IMR-90 (cell line): Measurements from ENCODE around the gene SUGCT. TPM values are rescaled to one million over a fixed set of nuclear protein-coding genes. Genes with fewer than 3 reads are reported as not detected.

Source experiments
- ATAC-seq: fragments of 200-7000 bp; cut with Tn5 transposase; 2 replicates; pipeline ENCODE4 v1.9.1; 2020; ENCODE audit warnings: low read depth, mild to moderate bottlenecking, moderate library complexity
- BruUV-seq: library from RNA; stranded (reverse); fragments of 400-500 nt; replicated peaks from 2 replicates; lab custom pipeline; 2021; lab: Mats Ljungman, UMichigan
- CTCF ChIA-PET: fragments of 300-600 bp; formaldehyde crosslinking; extraction: SDS; loops from one replicate; lab custom pipeline; 2021; ENCODE audit warnings: antibody characterized with exemption; lab: Yijun Ruan, JAX
- POLR2A ChIA-PET: fragments of 300-600 bp; sonication (Branson Sonifier 250); formaldehyde crosslinking; loops from one replicate; lab custom pipeline; 2022; ENCODE audit warnings: antibody characterized with exemption; ENCODE audit not compliant: unreplicated experiment; lab: Charles Lee
- DNase-seq: peaks from one replicate; pipeline ENCODE4 v3.0.0; 2013
- H2AFZ ChIP-seq: replicated peaks from 2 replicates; pipeline ENCODE3; 2013; ENCODE audit warnings: low read length, mild to moderate bottlenecking; ENCODE audit not compliant: poor library complexity
- H2AK5ac ChIP-seq: 2 replicates; pipeline ENCODE4 v1.6.1; 2013; ENCODE audit warnings: low read depth, low read length, inconsistent platforms
- H2AK9ac ChIP-seq: replicated peaks from 2 replicates; pipeline ENCODE3; 2013; ENCODE audit warnings: mild to moderate bottlenecking, low read depth, low read length, moderate library complexity; ENCODE audit not compliant: poor library complexity
- H2BK120ac ChIP-seq: 2 replicates; pipeline ENCODE4 v1.6.1; 2013; ENCODE audit warnings: low read depth, low read length, inconsistent platforms
- H2BK15ac ChIP-seq: 3 replicates; pipeline ENCODE4 v1.6.1; 2013; ENCODE audit warnings: low read depth, low read length, inconsistent platforms
- H2BK20ac ChIP-seq: 2 replicates; pipeline ENCODE4 v1.6.1; 2013; ENCODE audit warnings: low read depth, mild to moderate bottlenecking, inconsistent platforms, low read length, moderate library complexity
- H2BK5ac ChIP-seq: 2 replicates; pipeline ENCODE4 v1.6.1; 2013; ENCODE audit warnings: mild to moderate bottlenecking, low read depth, low read length, inconsistent platforms; ENCODE audit not compliant: poor library complexity, severe bottlenecking
- H3K14ac ChIP-seq: replicated peaks from 2 replicates; pipeline ENCODE4 v1.6.1; 2013; ENCODE audit warnings: low read depth, low read length, inconsistent platforms
- H3K18ac ChIP-seq: 2 replicates; pipeline ENCODE4 v1.6.1; 2013; ENCODE audit warnings: low read depth, low read length, control low read depth
- H3K23ac ChIP-seq: 2 replicates; pipeline ENCODE4 v1.6.1; 2013; ENCODE audit warnings: low read depth, low read length, inconsistent platforms
- H3K27ac ChIP-seq: 2 replicates; pipeline ENCODE4 v1.5.1; 2013; ENCODE audit warnings: mild to moderate bottlenecking, control low read depth, low read length; ENCODE audit not compliant: insufficient read depth
- H3K27me3 ChIP-seq: 2 replicates; pipeline ENCODE4 v1.6.1; 2013; ENCODE audit warnings: low read length; ENCODE audit not compliant: control insufficient read depth, insufficient read depth
- H3K36me3 ChIP-seq: 2 replicates; pipeline ENCODE4 v1.6.1; 2013; ENCODE audit warnings: low read length, mixed read lengths; ENCODE audit not compliant: control insufficient read depth, insufficient read depth
- H3K4ac ChIP-seq: 2 replicates; pipeline ENCODE4 v1.6.1; 2013; ENCODE audit warnings: low read depth, low read length, inconsistent platforms
- H3K4me1 ChIP-seq: 2 replicates; pipeline ENCODE4 v1.6.1; 2013; ENCODE audit warnings: low read length, mixed read lengths; ENCODE audit not compliant: control insufficient read depth, insufficient read depth
- H3K4me2 ChIP-seq: 2 replicates; pipeline ENCODE4 v1.6.1; 2013; ENCODE audit warnings: low read depth, mild to moderate bottlenecking, control low read depth, low read length, moderate library complexity
- H3K4me3 ChIP-seq: 2 replicates; pipeline ENCODE4 v1.5.1; 2013; ENCODE audit warnings: low read depth, mild to moderate bottlenecking, control low read depth, low read length, moderate library complexity; ENCODE audit not compliant: insufficient read depth
- H3K56ac ChIP-seq: 2 replicates; pipeline ENCODE4 v1.6.1; 2013; ENCODE audit warnings: low read length, inconsistent platforms; ENCODE audit not compliant: insufficient read depth; ENCODE audit errors: extremely low read depth
- H3K79me1 ChIP-seq, 2 experiments: 2 replicates each; pipeline ENCODE4 v1.6.1; 2013; ENCODE audit warnings: low read length in 2 of 2, inconsistent platforms in 1 of 2, low read depth in 1 of 2
- H3K9ac ChIP-seq: 2 replicates; pipeline ENCODE4 v1.6.1; 2013; ENCODE audit warnings: low read depth, low read length, control low read depth
- H3K9me1 ChIP-seq: 2 replicates; pipeline ENCODE4 v1.6.1; 2013; ENCODE audit warnings: low read length, inconsistent platforms; ENCODE audit not compliant: insufficient read depth
- H3K9me3 ChIP-seq: 2 replicates; pipeline ENCODE4 v1.6.1; 2013; ENCODE audit warnings: low read length; ENCODE audit not compliant: control insufficient read depth, insufficient read depth
- H4K20me1 ChIP-seq: 2 replicates; pipeline ENCODE4 v1.6.1; 2013; ENCODE audit warnings: low read length, inconsistent platforms; ENCODE audit not compliant: insufficient read depth
- H4K5ac ChIP-seq: 2 replicates; pipeline ENCODE4 v1.6.1; 2013; ENCODE audit warnings: mild to moderate bottlenecking, low read depth, low read length, control low read depth
- H4K8ac ChIP-seq, 2 experiments: 2 replicates each; pipeline ENCODE4 v1.6.1; 2013; ENCODE audit warnings: low read depth in 2 of 2, low read length in 2 of 2, control low read depth in 1 of 2, inconsistent platforms in 1 of 2
- H4K91ac ChIP-seq: 2 replicates; pipeline ENCODE4 v1.6.1; 2013; ENCODE audit warnings: low read depth, low read length, inconsistent platforms; ENCODE audit not compliant: insufficient read depth
- MAZ ChIP-seq: IDR thresholded peaks from 2 replicates; pipeline ENCODE4 v1.6.1; 2012; ENCODE audit warnings: low read depth, mild to moderate bottlenecking, low read length, improper control_type of control experiment, moderate library complexity, borderline replicate concordance
- POLR2A ChIP-seq: IDR thresholded peaks from 2 replicates; pipeline ENCODE4 v1.6.1; 2012; ENCODE audit warnings: mild to moderate bottlenecking, low read depth, low read length
- SMC3 ChIP-seq: fragments of 150-350 bp; IDR thresholded peaks from 2 replicates; pipeline ENCODE4 v1.6.1; 2016; ENCODE audit warnings: low read depth, mild to moderate bottlenecking, antibody characterized with exemption, low read length, moderate library complexity
- WGBS, 2 experiments: methylation state at CpG; one replicate each; pipeline versions ENCODE4 v1.1.5 to v1.1.7; 2013; ENCODE audit warnings: missing lambda C conversion rate in 2 of 2; ENCODE audit not compliant: insufficient read length in 1 of 2; ENCODE audit errors: extremely low coverage in 2 of 2; 5-methylcytosine and 5-hydroxymethylcytosine counted together
- dilution Hi-C: fragments of 300-500 bp; cut with HindIII; formaldehyde crosslinking; loops from one replicate; pipeline ENCODE4 v1.14.3; 2018; ENCODE audit warnings: low sequenced_read_pairs; ENCODE audit not compliant: unreplicated experiment
- in situ Hi-C: fragments of 300-500 bp; cut with MboI; formaldehyde crosslinking; loops from 3 replicates; pipeline ENCODE4 v1.14.3; 2019; ENCODE audit warnings: low sequenced_read_pairs, inconsistent platforms, mixed read lengths
- intact Hi-C: fragments of 100-400 bp; cut with micrococcal nuclease; formaldehyde crosslinking; loops from 2 replicates; pipeline ENCODE4 v1.10.0; 2022
- polyA plus RNA-seq, 3 experiments: library from polyadenylated mRNA; depleted of rRNA; stranded (reverse); fragments of >200 nt; gene quantifications; 2 replicates each; pipeline ENCODE4 v1.2.3, GENCODE V29; 2012; ENCODE audit warnings: low replicate concordance in 1 of 3
- total RNA-seq: library from RNA; depleted of rRNA; stranded (reverse); fragments of >200 nt; gene quantifications from 2 replicates; pipeline ENCODE4 v1.2.3, GENCODE V29; 2012

SUGCT gene
- total and polyA plus RNA-seq, 2 of the 4 experiments (the other 2 are of a cell fraction), result 5.9 to 8.3 TPM

- no peaks in the 10 kb centered on the region for H3K9me1 ChIP-seq
- peaks cover 4% of the 10 kb centered on the region for H3K27me3 ChIP-seq
- TF ChIP-seq MAZ (no peak), SMC3 (no peak), POLR2A (no peak)
- H3K4me2 ChIP-seq, result no peak overlapping the region
- intact Hi-C loops, result no loop called here
- H2AFZ ChIP-seq, result no peak overlapping the region
- no peak overlapping the region for H2AK5ac ChIP-seq
- no CpG with 5 or more reads among the region's 7 CpGs for WGBS, 2 experiments
- H2BK15ac ChIP-seq, result no peak overlapping the region
- no peak overlapping the region for H2BK5ac ChIP-seq
- no peak overlapping the region for H3K18ac ChIP-seq
- H4K8ac ChIP-seq, result no peak overlapping the region
- H3K27ac ChIP-seq, result no peak overlapping the region
- H3K23ac ChIP-seq, result no peak overlapping the region
- H3K4ac ChIP-seq, result no peak overlapping the region
- no peak overlapping the region for H4K5ac ChIP-seq
- no peaks in the 10 kb centered on the region for H3K36me3 ChIP-seq
- ChIA-PET POLR2A (no interaction called here), CTCF (no interaction called here)
- no peak overlapping the region for H2BK20ac ChIP-seq
- no peak overlapping the region for H2AK9ac ChIP-seq
- H3K56ac ChIP-seq, result no peak overlapping the region
- H4K91ac ChIP-seq, result no peak overlapping the region
- dilution Hi-C loops, result no loop called here
- H3K79me1 ChIP-seq, result no peaks in the 10 kb centered on the region
- no TSS peak for BruUV-seq
- H4K20me1 ChIP-seq, result no peaks in the 10 kb centered on the region
- ATAC-seq (no peak), DNase-seq (no peak)
- no peak overlapping the region for H3K9ac ChIP-seq
- H3K14ac ChIP-seq, result no peak overlapping the region
- no peak overlapping the region for H2BK120ac ChIP-seq
- H3K9me3 ChIP-seq, result no peaks in the 10 kb centered on the region
- H3K4me3 ChIP-seq, result no peak overlapping the region
- H3K4me1 ChIP-seq, result no peaks in the 10 kb centered on the region
- in situ Hi-C loops, result no loop called here
Measured at GRCh38 chr7:40641701-40642100, 506.9 kb downstream of the SUGCT start.
